ENCODE measurements around the gene CDC42.

GRCh38 chr1:22137004-22137720, 84.7 kb downstream of the CDC42 start:
- no peak for TF ChIP-seq CTCF (conservative IDR thresholded peaks at IDR 0.05; ENCODE audit: low read depth, low read length)
- TF ChIP-seq CHD1 (IDR thresholded peaks at IDR 0.05; ENCODE audit: low read depth, low read length) = no peak
- TF ChIP-seq, protein P1, sequence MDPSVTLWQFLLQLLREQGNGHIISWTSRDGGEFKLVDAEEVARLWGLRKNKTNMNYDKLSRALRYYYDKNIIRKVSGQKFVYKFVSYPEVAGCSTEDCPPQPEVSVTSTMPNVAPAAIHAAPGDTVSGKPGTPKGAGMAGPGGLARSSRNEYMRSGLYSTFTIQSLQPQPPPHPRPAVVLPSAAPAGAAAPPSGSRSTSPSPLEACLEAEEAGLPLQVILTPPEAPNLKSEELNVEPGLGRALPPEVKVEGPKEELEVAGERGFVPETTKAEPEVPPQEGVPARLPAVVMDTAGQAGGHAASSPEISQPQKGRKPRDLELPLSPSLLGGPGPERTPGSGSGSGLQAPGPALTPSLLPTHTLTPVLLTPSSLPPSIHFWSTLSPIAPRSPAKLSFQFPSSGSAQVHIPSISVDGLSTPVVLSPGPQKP (IDR thresholded peaks at IDR 0.05; ENCODE audit: borderline replicate concordance, low read depth, low read length) = no peak

Data from IMR-90 (cell line).